ENCODE measurements around the gene SORBS1.

SORBS1 gene

DNA sequence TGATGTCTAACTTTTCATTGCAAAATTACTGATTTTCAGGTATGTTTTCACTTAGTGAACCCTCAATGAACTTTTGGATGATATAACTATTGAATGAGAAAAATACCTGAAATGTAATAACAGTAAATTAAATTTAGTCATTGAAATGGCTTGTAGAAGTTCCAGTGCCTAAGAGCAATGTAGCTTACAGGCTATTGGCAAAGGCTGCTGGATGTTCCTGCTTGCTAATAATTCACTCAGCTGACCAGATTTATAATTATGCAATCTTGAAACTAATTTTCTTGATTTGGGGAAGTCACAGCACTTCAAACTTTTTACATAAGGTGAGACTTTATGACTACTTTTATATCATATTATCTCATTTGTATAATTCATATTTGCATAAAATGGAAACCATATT lies 73.2 kb downstream of the SORBS1 start:
- ATAC-seq (ENCODE audit: low read depth) (no peak), DNase-seq (ENCODE audit: low spot score) (no peak)
- H3K27me3 ChIP-seq (ENCODE audit: insufficient read depth, poor library complexity, severe bottlenecking): no peaks in the 10 kb centered on the region
- H3K36me3 ChIP-seq (ENCODE audit: low read depth): no peaks in the 10 kb centered on the region
- no peak overlapping the region for H3K27ac ChIP-seq (ENCODE audit: poor library complexity, severe bottlenecking)
- no peak overlapping the region for H3K4me3 ChIP-seq (ENCODE audit: severe bottlenecking)
- no peak for TF ChIP-seq CTCF (IDR thresholded peaks at IDR 0.05; ENCODE audit: poor library complexity, severe bottlenecking)
- H3K4me1 ChIP-seq (ENCODE audit: insufficient read depth, poor library complexity, severe bottlenecking): no peaks in the 10 kb centered on the region
- H3K9me3 ChIP-seq (ENCODE audit: severe bottlenecking): no peaks in the 10 kb centered on the region

- ATAC-seq (ENCODE audit: low read depth) (no peak; the same call in 2 of the 3 replicates), DNase-seq (ENCODE audit: low spot score) (no peak)
Observed at GRCh38 chr10:95485056-95485844, 75.9 kb downstream of the SORBS1 start.

DNA sequence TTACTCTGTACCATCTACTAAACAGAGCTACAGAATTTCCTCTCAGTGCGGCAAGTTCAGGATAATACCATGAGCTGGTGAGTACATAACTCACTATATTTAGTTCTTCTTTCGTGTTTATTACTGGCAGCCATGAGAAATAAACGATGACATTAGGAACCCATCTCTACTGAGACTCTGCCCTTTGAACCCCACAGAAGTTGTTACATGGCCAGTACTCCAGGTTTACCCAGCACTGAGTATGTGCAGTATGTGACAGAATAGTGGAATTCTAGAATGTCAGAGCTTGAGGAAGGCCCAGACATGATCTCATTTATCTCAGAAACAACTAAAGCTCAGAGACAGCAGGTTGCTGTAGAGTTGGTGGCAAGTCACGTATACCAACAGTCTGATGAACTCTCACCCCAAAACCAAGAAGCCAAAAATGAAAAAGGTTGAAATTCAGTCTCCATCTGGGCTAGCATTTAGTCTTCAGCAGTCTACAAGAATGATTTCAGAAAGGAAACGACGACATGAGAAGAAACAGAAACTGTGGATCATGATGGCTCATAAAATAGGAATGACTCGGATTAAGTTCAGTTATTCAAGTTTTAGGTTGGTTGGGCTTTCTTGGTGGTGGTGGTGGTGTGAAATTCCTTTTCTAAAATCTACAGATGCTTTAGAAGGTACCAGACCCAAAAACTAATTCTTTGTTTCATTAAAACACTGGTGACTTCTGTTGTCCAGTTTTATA lies 78.5 kb downstream of the SORBS1 start:
- H3K9me3 ChIP-seq (ENCODE audit: severe bottlenecking): no peaks in the 10 kb centered on the region
- H3K4me1 ChIP-seq (ENCODE audit: insufficient read depth, poor library complexity, severe bottlenecking): no peaks in the 10 kb centered on the region
- no peak for TF ChIP-seq CTCF (IDR thresholded peaks at IDR 0.05; ENCODE audit: poor library complexity, severe bottlenecking)
- H3K27ac ChIP-seq (ENCODE audit: poor library complexity, severe bottlenecking): no peak overlapping the region
- no peaks in the 10 kb centered on the region for H3K27me3 ChIP-seq (ENCODE audit: insufficient read depth, poor library complexity, severe bottlenecking)
- no peaks in the 10 kb centered on the region for H3K36me3 ChIP-seq (ENCODE audit: low read depth)
- H3K4me3 ChIP-seq (ENCODE audit: severe bottlenecking): no peak overlapping the region
- ATAC-seq (ENCODE audit: low read depth) (no peak), DNase-seq (ENCODE audit: low spot score) (no peak)

More at GRCh38 chr10:95485056-95485844, 75.9 kb downstream of the SORBS1 start:
- Histone ChIP-seq H3K4me1 (ENCODE audit: insufficient read depth, poor library complexity, severe bottlenecking) (no peaks in the 10 kb centered on the region), H3K9me3 (ENCODE audit: severe bottlenecking) (no peaks in the 10 kb centered on the region), H3K27me3 (ENCODE audit: insufficient read depth, poor library complexity, severe bottlenecking) (no peaks in the 10 kb centered on the region), H3K36me3 (ENCODE audit: low read depth) (no peaks in the 10 kb centered on the region), H3K27ac (ENCODE audit: poor library complexity, severe bottlenecking) (no peak overlapping the region), H3K4me3 (ENCODE audit: severe bottlenecking) (no peak overlapping the region)
- TF ChIP-seq CTCF (IDR thresholded peaks at IDR 0.05; ENCODE audit: poor library complexity, severe bottlenecking): no peak

GRCh38 chr10:95480901-95481491 lies 80.2 kb downstream of the SORBS1 start:
- Histone ChIP-seq H3K4me3 (ENCODE audit: severe bottlenecking) (no peak overlapping the region), H3K27ac (ENCODE audit: poor library complexity, severe bottlenecking) (no peak overlapping the region), H3K36me3 (ENCODE audit: low read depth) (no peaks in the 10 kb centered on the region), H3K9me3 (ENCODE audit: severe bottlenecking) (no peaks in the 10 kb centered on the region), H3K4me1 (ENCODE audit: insufficient read depth, poor library complexity, severe bottlenecking) (no peaks in the 10 kb centered on the region), H3K27me3 (ENCODE audit: insufficient read depth, poor library complexity, severe bottlenecking) (no peaks in the 10 kb centered on the region)
- DNase-seq (ENCODE audit: low spot score) (no peak), ATAC-seq (ENCODE audit: low read depth) (no peak)
- TF ChIP-seq CTCF (IDR thresholded peaks at IDR 0.05; ENCODE audit: poor library complexity, severe bottlenecking): no peak

All from RWPE2 (cell line).